Choroid plexus epithelial cell (primary cell): ENCODE data around the gene CRYZL1.

Experiments used
- DNase-seq: peaks from one replicate; pipeline ENCODE4 v3.0.0-alpha.2; 2010; ENCODE audit warnings: low read depth
- H3K4me3 ChIP-seq: 2 replicates; pipeline ENCODE4 v1.5.1; 2011; ENCODE audit warnings: low read depth, mild to moderate bottlenecking, control low read depth, low read length, moderate library complexity
- TF ChIP-seq, protein P1 (sequence below): conservative IDR thresholded peaks from 2 replicates; pipeline ENCODE4 v1.5.1; 2011; ENCODE audit warnings: low read depth, mild to moderate bottlenecking, control low read depth, inconsistent platforms, low read length, moderate library complexity

CRYZL1 gene

GRCh38 chr21:33673473-33673872 lies 31.9 kb upstream of the CRYZL1 start:
- H3K4me3 ChIP-seq, result no peak overlapping the region
- no peak for DNase-seq
- TF ChIP-seq, protein P1, sequence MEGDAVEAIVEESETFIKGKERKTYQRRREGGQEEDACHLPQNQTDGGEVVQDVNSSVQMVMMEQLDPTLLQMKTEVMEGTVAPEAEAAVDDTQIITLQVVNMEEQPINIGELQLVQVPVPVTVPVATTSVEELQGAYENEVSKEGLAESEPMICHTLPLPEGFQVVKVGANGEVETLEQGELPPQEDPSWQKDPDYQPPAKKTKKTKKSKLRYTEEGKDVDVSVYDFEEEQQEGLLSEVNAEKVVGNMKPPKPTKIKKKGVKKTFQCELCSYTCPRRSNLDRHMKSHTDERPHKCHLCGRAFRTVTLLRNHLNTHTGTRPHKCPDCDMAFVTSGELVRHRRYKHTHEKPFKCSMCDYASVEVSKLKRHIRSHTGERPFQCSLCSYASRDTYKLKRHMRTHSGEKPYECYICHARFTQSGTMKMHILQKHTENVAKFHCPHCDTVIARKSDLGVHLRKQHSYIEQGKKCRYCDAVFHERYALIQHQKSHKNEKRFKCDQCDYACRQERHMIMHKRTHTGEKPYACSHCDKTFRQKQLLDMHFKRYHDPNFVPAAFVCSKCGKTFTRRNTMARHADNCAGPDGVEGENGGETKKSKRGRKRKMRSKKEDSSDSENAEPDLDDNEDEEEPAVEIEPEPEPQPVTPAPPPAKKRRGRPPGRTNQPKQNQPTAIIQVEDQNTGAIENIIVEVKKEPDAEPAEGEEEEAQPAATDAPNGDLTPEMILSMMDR, result no peak

- H3K4me3 ChIP-seq, result no peak overlapping the region
- peak; percentile 40 for DNase-seq
- TF ChIP-seq, protein P1, result no peak
Measured at GRCh38 chr21:33670076-33670978, 28.8 kb upstream of the CRYZL1 start.

DNA sequence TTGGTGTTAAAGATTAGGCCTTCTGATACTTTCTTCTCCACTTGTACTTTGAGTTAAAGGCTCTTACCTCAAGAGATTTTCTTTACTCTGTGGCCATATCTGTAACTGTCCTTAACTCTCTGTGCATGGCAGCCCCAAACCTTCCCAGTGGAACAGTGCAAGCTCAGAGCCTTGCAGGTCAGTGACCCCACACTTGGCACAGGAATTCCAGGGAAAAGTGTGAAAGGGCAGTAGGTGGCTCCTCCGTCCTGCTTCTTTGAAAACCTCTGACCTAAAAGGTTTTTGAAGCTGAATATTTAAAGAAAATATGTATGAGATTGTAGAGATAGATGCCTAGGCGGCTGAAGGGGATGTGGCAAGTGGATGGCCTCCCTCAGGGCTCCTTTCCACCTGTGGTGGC lies 27.1 kb upstream of the CRYZL1 start:
- TF ChIP-seq, protein P1, result no peak
- H3K4me3 ChIP-seq, result no peak overlapping the region

DNA sequence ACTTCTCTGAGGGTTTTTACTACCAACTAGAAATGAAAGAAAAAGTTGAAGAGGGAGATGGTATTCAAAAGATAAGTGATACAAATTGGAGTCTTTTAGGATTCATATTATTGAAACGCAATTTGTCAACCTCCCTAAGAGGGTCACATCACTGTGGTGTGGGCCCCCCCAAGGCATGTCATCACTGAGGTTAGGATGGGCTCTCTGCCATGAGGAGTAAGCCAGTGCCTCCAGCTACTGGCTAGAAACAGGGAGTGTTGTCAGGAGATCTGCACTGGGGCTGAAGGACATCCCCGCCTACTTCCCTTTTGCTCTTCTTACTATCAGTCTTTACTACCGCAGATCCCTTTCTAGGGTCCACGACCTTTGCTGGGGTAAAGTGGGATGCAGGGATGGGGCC lies 26.6 kb upstream of the CRYZL1 start:
- no peak overlapping the region for H3K4me3 ChIP-seq
- peak; percentile 80 for DNase-seq
- TF ChIP-seq, protein P1, result no peak

More for the DNA sequence above, 27.1 kb upstream of the CRYZL1 start:
- no peak for DNase-seq

DNA sequence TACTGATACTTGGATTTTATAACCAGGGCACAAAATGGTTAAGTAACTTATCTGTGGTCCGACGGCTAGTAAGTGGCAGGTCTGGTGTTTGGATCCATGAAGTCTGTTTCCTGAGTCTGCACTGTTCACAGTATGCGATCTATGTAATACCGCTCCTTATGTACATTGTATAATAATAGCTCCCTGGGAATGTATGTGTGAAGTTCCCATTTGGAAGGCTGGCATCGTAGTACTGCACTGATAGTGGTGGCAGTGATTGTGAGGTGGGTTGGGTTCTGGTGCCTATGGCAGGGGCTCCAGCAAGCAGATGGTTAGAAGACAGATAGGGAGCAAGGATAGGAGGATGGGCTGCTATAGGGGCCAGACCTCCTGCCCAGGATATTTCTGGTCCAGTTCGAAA lies 26.1 kb upstream of the CRYZL1 start:
- TF ChIP-seq, protein P1, result no peak
- H3K4me3 ChIP-seq, result no peak overlapping the region
- DNase-seq, result no peak

DNA sequence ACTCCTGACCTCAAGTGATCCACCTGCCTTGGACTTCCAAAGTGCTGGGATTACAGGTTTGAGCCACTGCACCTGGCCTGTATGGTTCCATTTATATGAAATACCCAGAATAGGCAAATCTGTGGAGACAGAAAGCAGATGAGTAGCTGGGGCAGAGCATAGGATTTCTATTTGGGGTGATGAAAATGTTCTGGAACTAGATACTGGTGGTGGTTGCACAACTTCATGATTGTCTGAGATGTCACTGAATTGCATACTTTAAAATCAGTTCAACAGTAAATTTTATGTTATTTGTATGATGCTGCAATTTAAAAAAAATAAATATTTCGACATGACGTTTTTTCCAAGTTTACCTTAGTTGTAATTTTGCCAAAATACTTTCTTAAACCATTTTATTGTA lies 24.6 kb upstream of the CRYZL1 start:
- TF ChIP-seq, protein P1, result no peak
- no peak overlapping the region for H3K4me3 ChIP-seq
- DNase-seq, result peak; percentile 56

DNA sequence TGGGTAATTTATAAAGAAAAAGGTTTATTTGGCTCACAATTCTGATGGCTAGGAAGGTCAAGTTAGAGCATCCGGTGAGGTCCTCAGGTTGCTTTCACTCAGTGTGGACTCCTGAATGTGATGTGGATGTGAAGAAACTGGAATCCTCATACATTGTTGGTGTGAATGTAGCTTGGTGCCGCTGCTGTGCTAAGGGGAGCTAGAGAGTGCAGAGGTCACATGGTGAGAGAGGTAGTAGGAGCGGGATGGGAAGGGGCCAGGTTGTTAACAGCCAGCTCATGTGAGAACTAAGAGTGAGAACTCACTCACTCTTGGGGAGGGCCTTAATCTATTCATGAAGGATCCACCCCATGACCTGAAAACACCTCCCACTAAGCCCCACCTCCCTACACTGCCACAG lies 22.6 kb upstream of the CRYZL1 start:
- H3K4me3 ChIP-seq, result no peak overlapping the region
- no peak for DNase-seq
- TF ChIP-seq, protein P1, result no peak
